C4-2B (cell line): ENCODE results near the gene MAP6D1.

Experiments
- H3K27ac ChIP-seq: fragments of 450-650 bp; 2 replicates; pipeline ENCODE4 v1.5.1; 2017
- ZFX ChIP-seq: fragments of 450-650 bp; IDR thresholded peaks from 2 replicates; pipeline ENCODE4 v1.6.1; 2017
- TF ChIP-seq, protein P1 (sequence below): fragments of 450-650 bp; conservative IDR thresholded peaks from 2 replicates; pipeline ENCODE4 v1.5.1; 2017; ENCODE audit warnings: mild to moderate bottlenecking

MAP6D1 gene

DNA sequence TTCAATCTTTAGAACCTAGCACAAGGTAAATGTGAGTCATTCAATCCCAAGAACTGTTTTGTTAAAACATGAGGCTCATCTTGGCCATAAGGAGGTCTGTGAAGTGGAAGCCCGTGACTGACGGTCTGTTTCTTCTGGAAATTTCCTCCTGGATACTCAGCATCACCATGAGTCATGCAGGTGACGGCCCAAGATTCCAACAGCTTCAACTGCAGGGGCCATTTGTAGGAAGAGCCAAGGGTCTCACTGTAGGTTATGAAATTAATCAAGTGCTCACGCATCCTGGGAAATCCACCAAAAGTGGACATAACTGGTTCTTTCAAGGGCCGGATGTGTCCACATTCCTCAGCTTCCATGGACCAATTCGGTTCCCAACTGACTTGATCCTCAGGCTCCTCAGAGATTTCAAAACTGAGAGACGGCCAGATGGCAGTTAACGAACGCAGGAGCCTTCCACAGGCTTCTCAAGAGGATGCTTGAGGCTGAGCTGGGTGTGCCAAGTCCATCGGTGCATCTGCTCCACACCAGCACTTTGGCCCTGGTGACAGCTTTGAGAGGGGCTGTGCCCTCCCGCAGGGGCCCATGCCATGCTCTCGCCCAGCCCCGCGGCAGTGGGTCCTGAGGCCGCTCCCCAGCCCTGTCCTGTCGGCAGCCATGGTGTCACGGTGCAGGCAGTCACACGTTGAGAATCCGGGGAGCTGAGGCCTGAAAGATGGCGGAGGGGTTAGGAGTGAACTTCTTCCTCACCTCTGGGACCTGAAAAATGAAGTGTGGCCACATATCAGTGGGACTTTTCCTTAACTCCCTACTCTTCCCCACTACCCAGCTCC lies 8.5 kb downstream of the MAP6D1 start:
- no peak overlapping the region for H3K27ac ChIP-seq
- TF ChIP-seq, protein P1, sequence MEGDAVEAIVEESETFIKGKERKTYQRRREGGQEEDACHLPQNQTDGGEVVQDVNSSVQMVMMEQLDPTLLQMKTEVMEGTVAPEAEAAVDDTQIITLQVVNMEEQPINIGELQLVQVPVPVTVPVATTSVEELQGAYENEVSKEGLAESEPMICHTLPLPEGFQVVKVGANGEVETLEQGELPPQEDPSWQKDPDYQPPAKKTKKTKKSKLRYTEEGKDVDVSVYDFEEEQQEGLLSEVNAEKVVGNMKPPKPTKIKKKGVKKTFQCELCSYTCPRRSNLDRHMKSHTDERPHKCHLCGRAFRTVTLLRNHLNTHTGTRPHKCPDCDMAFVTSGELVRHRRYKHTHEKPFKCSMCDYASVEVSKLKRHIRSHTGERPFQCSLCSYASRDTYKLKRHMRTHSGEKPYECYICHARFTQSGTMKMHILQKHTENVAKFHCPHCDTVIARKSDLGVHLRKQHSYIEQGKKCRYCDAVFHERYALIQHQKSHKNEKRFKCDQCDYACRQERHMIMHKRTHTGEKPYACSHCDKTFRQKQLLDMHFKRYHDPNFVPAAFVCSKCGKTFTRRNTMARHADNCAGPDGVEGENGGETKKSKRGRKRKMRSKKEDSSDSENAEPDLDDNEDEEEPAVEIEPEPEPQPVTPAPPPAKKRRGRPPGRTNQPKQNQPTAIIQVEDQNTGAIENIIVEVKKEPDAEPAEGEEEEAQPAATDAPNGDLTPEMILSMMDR = no peak
- TF ChIP-seq ZFX = no peak

DNA sequence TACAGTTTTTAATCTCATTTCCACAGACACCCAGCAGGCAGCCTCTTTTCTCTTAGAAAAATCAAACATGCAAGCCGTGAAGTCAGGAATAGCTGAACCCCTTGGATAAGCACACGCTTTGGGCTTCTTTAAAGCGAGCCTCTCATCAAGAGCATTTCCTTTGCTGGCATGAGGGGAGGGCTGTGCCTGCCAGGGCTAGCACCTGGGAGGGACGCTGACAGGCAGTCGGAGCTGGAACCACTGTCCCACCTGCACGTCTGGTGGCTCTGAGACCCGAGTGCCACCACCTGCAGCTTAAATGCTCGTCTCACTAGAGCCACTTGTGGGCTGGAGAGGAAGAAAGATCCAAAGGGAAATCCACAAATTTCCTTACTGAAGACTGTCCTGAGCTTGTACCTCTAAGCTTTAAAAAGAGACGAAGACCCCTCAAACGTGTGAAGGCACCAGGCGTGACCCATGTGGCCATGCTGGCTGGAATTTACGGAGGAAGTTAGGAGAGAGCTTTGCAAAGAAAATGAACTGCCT lies 9.4 kb downstream of the MAP6D1 start:
- H3K27ac ChIP-seq = no peak overlapping the region
- no peak for TF ChIP-seq ZFX
- TF ChIP-seq, protein P1 = no peak

DNA sequence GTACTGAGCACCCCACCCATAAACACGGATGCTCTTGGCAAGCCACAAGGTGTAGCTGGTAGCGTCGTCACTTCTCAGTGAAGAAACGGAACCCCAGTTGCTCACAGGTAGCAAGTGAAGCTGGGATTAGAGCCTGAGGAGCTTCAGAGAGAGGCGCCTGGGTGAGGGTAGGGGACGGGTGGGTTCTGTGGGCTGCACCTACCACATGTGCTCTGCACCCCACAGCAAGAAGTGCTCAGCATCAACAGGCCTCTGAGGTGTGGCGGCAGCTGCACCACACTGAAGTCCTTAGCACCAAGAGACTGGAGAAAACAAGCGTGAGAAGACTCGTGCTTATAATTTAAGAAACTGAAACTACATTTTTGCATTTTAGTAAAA lies 9.8 kb downstream of the MAP6D1 start:
- no peak overlapping the region; the same call in 1 of the 2 replicates for H3K27ac ChIP-seq
- TF ChIP-seq, protein P1 = no peak
- TF ChIP-seq ZFX = no peak

DNA sequence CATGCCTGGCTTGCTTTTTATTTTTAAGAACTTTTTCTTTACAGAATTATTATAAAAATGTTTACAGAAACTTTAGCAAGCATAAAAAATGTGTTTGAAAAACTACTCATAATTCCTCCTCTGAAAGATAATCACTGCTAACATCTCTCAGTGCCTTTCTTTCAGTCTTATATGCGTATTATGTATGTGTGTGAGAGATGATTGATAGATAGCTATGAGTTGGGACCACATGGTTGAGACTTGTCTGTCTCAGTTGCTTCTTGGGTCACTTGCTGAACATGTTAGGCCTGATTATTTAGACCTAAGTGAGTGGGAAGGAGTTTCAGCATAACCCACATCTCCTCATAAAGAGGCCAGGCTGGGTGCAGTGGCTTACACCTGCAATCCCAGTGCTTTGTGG lies 11.1 kb downstream of the MAP6D1 start:
- TF ChIP-seq, protein P1 = no peak
- H3K27ac ChIP-seq = no peak overlapping the region

DNA sequence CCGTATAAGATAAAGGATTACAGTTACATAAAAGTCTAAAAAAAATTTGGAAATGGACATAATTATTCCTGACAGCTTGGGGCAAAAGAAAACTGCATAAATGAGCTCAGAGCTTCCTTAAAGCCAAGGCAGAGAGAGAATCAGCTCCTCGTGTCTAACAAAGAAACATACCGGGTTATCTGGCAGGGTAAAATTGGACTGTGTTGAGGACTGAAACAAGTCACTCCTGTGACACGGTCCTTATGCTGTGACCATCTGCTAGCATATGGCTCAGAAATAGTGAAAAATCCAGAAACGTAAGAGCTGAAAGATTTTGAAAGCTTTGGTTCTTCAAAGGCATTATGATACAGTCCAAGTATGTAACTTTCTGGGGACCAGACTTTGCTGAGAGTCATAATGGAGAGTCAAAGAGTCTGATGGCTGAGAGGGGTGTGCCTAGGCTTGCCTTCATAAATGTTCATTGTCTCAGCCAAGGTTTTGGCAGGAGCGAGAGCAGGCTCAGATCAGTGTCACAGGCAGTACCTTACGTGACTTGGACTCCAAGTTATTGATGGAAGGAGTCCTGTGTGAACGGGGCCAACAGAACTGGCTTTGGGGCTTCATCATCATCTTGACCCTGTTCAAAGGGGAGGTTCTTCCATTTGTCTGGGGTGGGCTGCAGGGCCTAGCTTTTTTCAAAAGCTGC lies 12.5 kb downstream of the MAP6D1 start:
- TF ChIP-seq, protein P1 = no peak
- no peak for TF ChIP-seq ZFX
- H3K27ac ChIP-seq = no peak overlapping the region

DNA sequence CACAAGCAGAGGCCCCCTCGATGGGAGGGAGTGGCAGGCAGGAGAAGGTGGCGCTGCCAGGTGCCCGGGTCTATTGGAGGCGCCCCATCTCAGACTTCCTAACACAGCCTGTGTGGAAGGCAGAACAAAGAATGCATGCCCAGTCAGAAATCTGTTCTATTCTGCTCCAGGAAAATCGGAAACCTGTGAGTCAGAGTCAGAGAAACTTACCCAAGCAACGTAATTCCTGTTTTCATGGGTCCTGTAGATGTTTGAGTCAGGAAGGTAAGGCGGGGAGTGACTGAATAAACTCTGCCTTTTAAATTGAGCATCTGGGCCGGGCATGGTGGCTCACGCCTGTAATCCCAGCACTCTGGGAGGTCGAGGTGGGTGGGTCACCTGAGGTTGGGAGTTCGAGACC lies 13.7 kb downstream of the MAP6D1 start:
- TF ChIP-seq ZFX = no peak
- TF ChIP-seq, protein P1 = no peak
- no peak overlapping the region for H3K27ac ChIP-seq
